Dermis blood vessel endothelial cell (primary cell): Measurements from ENCODE around the gene HOXB6. TPM values are rescaled to one million over a fixed set of nuclear protein-coding genes. Genes with fewer than 3 reads are reported as not detected.
A peak's percentile ranks its signal among the peaks of the same experiment; 100 is the strongest.

Experiments
- DNase-seq: peaks from one replicate; pipeline ENCODE4 v3.0.0; 2010
- total RNA-seq: library from RNA; depleted of rRNA; stranded (reverse); fragments of >200 nt; gene quantifications from 2 replicates; pipeline ENCODE4 v1.2.3, GENCODE V29; 2014

The HOXB6 gene
- total RNA-seq, 1 donor from 2014 or later, result 11.9 TPM

DNA sequence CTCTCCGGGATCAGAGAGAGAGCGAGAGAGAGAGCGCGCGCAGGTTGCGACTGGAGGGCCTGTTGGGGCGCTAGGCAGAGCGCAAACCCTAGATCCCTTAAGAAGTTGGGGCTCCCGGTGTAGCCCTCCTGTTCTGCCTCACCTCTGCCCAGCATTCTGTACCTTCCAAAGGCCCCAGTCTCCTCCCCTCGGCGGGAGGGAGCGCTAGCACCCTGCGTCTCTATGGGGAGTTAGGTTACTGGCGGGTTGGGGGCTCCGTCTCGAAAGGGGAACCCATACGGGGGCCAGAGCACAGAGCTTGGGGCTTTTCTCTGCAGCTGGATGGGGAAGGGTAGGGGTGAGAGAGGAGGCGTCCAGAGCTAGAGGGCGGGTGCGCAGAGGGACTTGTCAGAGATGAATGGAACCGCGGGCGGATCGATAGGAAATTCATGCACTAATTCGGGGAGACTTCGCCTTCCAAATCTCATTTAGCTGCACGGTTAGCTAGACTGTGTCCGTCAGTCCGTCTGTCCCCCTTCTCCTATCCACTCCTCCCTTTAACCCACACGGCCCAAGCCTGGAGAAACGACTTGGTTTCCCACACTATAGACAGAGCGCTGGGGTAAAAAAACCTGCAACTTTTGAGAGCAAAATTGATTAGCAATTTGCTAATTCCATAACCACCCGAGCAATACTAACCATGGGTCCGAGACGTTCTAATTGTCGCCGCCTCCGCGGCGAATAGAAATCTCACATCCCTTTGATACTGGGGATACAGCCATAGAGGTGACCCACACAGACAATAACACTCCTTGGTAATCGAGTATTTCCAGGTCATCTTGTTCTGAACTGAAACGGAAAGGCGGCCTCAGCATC is 25.9 kb downstream of the HOXB6 start:
- peak; percentile 73 for DNase-seq

DNA sequence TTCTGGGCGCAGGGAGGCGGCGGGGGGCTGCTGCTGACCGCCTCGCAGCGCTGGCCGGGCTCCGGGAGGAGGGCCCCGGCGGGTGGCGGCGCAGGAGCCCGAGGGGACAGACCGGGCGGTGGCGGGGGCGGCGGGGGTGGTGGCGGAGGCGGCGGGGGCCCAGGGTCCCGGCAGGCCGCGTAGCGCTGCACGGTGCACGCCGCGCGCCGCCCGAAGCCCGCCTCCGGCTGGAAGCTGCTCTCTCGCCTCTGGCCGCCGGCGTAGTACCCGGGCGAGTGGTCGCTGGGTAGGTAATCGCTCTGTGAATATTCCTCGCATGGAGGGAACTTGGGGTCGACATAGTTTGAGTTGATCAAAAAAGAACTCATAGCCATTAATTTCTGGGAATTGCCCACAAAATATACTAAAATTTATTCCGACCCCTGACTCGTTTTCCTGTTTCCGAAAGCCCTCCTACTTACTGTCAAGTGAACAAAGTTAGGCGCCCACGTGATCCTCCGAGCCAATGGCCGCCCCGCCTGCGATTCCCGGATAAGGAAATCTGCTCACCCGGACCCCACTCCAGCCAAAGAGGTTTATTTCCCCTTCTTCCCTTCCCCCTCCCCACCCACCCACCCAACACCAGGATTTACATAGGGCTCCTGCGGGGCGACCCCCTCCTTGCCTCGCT is 26.7 kb downstream of the HOXB6 start, which contains the start of gene HOXB4:
TSS of gene HOXB4 (minus strand) at position 405 of the 670 bp plus-strand sequence. CDS start at position 374, 31 bp downstream.
- peak; percentile 89 for DNase-seq

DNA sequence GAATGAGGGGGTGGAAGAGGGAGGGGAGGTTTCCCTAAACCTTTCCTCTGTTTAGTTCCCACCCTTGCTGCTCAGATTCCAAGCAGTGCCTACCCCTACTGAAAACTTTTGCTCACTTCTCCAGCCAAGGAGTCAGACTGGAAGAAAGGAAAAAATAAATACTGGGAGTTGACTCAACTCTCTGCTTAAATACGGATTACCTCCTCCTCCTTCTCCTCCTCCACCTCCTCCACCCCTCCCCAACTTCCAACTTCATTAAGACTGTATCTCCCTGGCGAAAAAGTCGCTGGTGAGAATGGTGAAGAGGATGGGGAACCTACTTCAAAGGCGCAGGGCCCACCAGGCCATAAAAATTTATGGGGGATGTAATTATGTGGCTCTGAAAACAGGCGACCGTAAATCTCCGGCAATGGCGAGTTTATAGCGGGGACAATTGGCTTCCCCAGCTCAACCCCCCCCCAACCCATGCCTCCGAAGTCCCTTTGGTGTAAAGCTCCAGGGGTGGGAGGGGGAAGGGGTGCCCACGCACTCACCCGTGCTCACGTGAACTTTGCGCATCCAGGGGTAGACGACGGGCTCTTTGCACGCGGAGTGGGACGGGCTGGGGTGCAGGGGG is 27.3 kb downstream of the HOXB6 start:
- no peak for DNase-seq

DNA sequence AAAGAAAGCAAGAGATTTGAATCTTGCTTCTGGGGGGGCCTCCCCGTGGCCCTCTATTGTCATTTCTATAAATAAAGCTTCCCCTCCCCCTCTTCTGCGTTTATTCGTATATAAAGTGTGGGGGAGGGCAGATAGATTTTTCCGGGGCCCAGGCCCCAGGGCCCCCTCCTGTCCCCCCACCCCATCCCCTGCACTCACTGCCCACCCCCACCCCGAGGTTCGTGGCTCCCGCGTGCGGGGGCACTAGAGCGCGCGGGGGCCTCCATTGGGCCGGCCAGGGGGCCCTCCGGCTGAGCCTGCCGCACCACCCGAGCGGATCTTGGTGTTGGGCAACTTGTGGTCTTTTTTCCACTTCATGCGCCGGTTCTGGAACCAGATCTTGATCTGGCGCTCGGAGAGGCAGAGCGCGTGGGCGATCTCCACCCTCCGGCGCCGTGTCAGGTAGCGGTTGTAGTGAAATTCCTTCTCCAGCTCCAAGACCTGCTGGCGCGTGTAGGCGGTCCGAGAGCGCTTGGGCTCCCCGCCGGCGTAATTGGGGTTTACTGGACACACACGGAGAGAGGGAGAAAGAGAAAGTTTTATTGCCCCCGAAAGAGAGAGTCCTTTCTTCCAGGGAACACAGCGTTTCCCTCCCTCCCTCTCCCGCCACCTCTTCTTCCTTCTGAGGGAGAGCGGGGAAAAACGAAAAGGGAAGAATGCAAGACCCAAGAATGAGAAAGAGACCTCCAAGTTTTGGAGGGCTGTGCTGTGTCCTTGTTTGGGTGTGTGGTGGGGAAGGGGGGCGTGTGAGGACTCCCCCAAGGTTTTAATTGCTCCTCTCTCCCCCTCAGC is 28.1 kb downstream of the HOXB6 start:
- peak; percentile 55 for DNase-seq

DNA sequence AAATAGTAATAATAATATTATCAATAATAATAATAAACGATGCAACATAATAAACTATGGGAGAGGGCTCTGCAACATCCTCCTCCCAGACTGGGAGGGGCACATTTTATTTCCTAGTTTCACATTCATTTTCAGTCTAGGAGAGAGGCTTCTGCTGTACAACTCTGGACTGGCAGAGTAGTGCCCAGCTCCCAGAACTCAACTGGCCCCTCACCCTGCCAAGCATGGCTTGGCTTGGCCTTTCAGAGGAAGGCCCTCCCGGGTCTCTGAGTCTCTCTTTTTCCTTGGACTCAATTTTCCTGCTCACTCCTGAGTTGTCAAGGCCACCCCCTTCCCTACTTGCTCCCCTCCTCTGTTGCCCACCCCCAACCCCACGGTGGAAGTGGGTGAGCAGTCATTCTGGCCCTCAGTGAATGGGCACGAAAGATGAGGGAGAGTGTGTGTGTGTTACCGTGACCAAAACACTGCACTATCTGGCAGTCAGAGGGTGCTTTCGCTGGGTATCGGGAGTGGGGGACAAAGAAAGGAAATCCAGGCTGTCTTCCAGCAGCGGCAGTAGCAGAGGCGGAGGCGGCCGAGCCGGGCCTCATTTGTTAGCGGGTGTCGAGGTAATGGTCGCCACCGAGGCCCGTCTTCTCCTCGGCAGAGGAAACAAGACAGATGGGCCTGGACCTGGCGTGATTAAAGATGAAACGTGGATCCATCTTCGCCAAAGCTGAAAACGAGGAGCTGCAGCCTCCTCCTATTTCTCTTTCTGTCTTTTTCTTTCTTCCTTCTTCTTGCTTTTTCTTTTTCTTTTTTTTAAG is 28.9 kb downstream of the HOXB6 start:
- DNase-seq, result peak; percentile 41

DNA sequence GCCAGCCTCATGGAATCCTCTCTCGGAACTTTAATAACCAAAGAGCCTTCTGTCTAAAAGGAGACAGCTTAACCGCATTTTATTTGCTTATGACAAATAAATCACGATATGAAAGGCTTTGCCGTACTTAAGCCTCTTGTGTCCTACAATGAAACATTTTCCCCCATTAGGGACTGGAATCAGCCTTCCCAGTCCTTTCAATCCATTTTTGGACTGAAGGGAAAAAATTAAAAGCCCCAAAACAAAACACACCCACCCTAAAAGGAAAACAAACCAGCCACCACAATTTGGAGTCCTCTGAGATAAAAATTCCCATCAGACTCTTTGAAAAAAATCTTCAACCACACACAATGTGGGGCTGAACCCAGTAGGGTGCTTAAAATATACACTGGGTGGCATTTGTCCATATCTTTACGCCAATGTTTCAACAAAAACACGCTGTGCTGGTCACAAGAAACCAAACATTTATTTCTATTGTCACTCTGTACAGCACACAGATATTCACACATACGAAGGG is 29.7 kb downstream of the HOXB6 start:
- no peak for DNase-seq

DNA sequence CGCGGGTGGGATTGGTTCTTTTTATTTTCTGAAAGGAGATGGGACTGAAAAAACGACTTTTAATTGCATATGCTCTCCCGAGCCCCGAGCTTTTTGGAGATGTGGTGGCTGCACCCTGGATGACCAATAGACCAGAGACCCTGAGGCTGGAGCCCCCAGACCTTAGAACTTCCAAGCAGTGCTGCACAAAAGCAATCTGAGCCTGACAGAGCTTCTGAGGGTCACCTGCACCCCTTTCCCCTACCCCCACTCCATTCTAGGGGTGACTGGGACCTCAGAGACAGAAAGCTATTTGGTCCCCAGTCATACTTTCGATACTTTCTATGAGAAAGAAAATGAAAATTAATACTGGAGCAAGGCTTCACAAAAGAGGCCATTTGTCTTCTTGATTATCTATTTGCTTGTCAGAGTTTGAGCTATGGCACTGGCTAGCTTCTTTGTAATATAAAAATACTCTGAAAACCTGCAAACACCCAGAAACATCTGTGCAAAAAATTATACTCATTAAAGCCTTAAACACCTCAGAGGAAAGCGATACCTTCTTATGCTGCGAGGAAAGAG is 30.2 kb downstream of the HOXB6 start:
- no peak for DNase-seq

DNA sequence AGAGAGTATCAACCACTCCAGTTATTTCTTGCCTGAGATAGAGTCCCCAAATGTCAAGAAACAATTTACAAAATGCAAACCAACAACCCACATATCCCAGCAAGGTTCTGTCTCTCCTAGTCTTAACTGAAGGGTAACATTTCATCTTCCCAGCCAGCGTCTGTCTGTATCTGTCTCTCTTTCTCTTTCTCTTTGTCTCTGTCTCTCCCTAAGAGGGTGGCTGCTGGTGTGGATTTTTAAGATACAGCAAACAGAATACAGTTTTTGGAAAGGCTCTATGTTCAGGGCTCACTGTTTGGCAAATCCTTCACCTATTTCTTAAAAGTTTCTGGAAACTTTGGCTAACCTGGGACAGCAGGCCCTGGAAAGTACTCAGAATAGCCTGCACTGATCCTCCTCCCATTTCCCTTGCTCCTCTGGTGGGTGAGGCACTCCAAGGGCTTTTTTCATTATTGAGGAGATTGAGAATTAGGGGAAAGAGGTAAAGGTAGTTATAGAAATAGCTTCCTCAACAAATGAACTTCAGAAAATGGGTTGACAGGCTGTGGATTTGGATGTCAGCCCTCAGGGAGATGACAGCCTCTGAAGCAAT is 32.9 kb downstream of the HOXB6 start:
- DNase-seq, result no peak

DNA sequence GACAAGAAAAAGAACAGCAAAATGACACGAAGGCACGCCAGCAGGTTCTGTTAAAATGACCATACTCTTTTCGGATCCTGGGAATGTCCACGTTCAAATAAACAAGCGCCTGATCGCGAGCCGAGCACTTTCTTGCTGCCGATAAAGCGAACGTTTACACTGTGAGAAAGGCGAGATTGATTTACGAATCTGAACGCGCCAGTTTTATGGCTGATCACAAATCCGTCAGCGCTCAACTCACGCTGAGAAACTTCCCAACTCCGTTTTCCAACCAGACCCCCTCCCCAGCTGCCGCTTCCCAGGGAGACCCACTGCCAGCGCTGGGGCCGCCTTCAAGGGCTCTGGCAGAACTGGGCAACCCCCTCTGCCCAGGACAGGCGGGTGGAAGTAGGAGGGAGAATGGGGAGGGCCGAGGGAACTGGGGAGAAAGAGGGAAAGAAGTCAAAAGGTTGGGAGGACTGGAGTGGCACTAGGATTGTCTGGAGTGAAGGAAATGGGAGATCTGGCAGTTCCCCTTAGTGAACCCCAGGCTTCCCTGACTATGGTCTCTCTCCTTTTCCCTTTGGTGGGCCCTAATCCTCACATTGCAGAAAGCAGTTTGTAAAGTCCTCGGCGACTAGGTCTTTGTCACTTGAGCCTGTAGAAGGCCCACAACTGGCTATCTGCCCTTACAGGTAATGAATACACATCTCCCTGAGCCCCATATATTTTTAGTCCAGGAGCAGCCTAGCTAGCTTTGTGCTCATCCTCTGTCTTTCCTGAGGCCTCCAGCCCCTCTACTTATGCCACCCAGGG is 33.6 kb downstream of the HOXB6 start:
- no peak for DNase-seq

DNA sequence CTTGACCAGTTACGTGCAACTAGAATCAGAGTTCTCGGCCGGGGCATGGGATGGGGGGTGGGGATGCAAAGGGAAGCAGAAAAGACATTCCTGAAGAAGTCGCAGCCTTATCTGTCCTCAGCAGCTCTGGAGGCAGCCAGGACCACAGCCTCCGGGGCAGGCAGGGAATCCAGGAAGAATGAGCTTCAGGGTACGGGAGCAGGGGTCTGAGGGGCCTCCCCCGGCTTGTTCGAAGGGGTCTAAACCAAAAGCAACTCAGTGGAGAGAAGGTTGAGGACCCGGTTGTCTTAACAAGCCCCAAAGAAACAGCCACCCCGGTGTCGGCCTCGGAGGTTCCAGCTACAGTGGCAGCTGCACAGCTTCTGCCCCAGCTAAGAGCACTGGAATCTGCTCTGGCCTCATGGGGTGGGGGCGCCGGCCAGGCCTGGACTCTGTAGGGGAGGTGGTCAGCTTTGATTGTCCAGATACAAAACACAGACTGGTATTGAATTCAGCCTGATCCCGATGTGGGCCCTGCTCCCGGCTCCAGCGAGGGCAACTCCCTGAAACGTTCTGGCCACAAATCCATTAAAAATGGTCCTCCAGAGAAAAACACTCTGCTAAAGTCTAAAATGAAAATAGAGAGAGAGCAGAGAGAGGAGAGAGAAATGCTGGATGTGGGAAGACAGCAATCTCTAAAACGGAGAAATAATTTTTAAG is 34.3 kb downstream of the HOXB6 start:
- no peak for DNase-seq

DNA sequence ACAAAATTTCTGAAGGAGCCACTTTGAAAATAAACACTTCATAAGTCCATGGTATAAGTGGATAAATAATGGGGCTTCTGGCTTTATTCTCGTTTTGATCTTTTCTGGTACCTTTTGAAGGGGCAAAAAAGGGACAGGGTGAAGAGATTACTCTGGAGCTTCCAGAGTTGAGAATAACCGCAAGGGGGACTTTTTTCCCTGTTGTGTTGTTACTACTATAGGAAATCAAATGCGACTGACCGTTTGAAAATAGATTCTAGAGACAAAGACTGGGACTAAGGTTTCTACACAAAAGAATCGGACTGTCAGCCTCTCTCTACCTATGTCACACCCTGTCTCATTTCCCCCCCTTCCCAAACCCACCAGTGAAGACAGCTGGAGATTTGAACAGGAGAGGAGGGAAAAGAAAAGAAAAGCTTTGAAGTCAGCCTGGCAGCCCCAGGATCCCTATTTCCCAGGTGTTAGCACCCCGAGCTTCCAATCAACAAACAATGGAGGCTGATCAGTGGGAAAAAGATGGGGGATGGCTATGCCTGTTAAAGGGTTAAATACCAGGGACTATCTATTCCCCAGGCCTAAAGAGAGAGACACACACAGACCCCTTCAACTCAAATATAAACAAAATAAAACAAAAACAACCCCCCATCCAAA is 35.0 kb downstream of the HOXB6 start:
- no peak for DNase-seq

DNA sequence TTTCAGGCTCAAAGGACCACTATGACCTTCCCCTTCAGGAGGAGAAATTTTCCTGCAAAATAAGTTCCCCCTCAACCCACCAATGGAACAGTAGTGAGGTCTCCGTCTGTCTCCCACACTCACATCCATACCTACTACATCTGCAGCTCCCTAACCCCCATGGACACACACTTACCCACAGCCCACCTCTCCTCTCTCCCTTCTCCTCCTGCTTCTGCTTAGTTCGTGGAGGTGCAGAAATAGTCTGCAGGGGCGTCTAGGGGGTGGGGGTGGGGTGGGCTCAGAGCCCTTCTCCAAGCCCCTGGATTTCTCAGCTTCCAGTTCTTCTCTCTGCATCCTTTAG is 35.6 kb downstream of the HOXB6 start:
- no peak for DNase-seq

DNA sequence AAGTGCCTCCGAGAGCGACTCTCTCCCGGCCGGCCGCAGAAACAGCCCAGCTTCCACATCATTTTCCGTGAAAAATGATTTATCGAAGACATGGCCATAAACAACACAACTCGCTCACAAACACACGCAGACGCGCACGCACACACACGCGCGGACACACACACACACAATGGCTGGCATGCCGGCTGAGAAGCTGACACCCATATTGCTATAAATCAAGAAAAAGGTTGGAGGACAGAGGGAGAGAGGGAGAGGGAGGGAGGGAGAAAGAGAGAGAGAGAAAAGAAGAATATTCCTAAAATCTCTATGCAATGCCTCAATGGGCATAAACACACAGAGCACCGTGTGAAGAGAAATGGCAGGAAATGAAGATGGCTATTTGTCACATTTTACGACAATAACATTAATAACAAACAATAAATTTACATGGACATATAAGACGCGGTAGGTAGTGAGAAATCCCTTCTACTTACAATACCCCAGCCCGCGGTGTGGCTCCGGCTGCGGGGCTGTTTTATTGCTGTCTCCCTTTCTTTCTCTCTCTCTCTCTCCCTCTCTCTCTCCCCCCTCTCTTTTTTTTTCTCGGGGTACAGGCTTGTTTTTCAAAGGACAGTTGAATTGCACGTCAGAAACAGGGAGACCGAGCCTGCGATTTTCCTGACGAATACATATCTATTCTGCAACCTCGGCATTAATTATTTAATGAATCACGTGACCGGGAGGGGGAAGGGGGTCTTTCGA is 36.1 kb downstream of the HOXB6 start:
- DNase-seq, result peak; percentile 57

DNA sequence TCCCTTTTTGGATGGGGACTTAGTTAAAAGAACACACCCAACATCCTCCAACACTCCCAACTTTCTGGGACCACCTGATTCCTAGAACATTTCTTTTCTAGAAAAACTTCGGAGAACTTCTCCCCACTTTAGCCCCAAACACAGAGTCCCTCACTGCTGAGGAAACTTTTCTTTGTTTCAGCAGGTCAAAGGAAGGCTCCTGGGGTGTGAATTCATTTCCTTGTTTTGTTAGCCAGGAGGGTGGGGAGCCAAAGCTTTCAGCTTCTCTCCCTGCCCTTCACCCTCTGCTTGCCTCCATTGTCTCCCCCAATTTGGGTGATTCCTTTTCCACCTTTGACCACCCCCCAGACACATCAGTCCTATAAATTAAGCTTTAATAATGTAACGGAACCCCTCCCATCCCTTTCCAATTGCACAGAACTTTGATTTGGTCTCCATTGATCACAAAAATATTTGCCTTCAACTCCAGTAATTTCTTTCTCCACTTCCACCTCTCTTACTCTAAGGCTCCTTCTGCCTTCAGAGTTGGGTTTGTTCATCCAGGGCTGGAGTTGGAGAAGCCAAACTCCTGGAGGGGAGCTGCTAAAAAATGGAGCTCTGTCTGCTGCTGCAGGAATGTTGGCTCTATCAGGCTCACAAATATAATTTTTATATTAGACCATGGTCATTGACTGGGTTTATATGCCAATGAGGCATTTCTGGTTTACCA is 37.0 kb downstream of the HOXB6 start:
- DNase-seq, result peak; percentile 50

DNA sequence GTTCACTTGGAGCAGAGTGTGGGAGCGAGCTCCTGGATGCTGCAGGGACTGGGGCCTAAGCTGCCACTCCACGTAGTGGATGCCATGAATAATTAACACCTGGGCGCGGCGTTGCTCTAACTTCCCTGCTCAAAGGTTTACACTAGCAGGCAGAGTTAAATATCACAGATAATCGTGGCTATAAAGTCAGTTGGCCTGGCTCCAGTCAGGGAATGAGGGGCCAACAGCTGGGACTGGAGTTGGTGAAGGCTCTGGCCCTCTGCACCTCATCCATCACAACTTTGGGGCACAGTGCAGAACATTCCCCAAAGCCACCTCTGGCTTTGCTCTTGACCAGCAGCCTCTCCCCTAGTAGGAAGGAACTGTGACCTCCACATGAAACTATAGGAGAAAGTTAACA is 37.6 kb downstream of the HOXB6 start:
- no peak for DNase-seq

DNA sequence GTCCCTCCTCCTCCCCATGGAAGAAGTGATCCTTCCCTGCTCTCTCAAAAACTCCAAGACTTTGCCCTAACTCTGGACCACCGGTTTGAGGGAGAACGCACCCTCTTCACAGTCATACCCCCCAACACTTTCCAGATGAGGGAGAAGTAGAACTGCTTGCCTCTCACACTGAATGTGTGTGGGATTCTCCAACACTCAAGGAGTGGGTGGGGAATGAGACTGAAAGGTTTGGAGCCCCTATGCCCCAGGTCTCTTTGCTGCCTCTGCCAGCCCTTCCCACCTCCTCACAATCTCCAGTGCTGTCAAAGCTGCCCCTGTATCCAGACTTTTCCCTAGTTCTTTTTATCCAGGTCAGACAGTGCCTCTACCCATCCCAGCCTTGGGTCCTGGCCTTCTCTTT is 38.1 kb downstream of the HOXB6 start:
- no peak for DNase-seq

DNA sequence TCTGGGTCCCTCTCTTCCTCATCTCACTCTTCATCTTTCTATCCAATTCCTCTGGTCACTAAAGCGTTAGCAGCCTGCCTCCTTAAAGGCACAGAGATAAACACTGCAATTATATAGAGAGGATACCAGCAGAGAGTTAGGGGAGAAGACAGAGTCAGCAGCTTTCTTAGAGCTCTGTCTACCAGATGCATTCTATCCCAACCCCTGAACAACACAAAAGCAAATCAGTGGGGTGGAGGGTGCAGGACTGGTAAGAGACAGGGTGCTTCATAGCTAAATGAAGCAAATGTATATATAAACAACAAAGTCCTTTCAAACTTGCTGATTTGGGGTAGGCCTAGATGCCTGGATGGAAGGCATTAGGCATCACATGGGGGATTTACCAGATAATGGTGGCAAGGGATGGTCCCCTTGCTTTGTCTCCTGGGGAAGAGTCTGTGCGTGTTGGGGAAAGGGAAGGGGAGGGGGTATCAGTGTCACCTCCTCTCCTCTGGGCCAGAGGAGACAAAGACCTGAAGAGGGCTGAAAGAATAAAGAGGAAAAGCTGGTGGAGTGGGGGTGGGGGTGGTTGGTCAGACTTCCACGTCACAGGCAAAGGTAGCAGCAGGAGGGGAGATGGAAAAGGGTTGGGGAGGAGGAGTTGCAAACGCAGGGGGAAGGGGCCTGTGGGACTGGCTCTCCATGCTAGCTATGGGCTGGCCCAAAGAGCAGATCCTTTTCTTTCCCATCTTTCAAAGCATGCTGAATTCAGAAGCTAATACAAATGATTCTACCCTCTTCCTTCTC is 38.7 kb downstream of the HOXB6 start:
- DNase-seq, result no peak
